ENCODE results near the gene NCKAP5. TPM values are rescaled to one million over a fixed set of nuclear protein-coding genes. Genes with fewer than 3 reads are reported as not detected.

Gene NCKAP5
- total RNA-seq, 1 experiment from 2014 or later: not detected

DNA sequence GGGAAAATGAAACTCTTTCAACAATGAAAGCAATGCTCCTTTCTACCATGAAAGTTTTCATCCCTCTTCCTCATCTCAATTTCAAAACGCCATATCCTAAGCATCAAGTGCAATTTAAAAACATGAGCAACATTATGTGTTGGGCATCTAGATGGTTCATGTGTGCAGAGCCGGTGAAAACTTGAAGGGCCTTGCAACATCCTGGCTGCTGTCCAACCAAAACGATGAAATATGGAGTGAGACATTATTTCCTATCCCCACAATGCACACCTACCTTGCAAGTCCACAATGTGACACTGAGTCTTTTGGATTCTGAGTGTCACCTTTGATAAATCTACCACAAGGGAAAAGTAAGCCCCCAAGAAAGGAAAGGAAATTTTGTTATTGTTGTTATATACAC is 110.0 kb downstream of the NCKAP5 start:
- CTCF ChIA-PET: interaction anchor here (0.6 kb wide), 1 partner anchor 674 kb away, joined by 3 read pairs; no protein-coding TSS in a partner anchor
- TF ChIP-seq, protein P1, sequence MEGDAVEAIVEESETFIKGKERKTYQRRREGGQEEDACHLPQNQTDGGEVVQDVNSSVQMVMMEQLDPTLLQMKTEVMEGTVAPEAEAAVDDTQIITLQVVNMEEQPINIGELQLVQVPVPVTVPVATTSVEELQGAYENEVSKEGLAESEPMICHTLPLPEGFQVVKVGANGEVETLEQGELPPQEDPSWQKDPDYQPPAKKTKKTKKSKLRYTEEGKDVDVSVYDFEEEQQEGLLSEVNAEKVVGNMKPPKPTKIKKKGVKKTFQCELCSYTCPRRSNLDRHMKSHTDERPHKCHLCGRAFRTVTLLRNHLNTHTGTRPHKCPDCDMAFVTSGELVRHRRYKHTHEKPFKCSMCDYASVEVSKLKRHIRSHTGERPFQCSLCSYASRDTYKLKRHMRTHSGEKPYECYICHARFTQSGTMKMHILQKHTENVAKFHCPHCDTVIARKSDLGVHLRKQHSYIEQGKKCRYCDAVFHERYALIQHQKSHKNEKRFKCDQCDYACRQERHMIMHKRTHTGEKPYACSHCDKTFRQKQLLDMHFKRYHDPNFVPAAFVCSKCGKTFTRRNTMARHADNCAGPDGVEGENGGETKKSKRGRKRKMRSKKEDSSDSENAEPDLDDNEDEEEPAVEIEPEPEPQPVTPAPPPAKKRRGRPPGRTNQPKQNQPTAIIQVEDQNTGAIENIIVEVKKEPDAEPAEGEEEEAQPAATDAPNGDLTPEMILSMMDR (IDR thresholded peaks at IDR 0.05; ENCODE audit: unreplicated experiment): no peak
- Mint-ChIP-seq H3K4me3 (ENCODE audit: unreplicated experiment) (no peak overlapping the region), H3K36me3 (ENCODE audit: insufficient read depth, unreplicated experiment) (no peaks in the 10 kb centered on the region), H3K27ac (ENCODE audit: low read depth, unreplicated experiment) (no peak overlapping the region), H3K27me3 (ENCODE audit: insufficient read depth, unreplicated experiment) (no peaks in the 10 kb centered on the region), H3K9me3 (ENCODE audit: unreplicated experiment) (no peaks in the 10 kb centered on the region), H3K4me1 (ENCODE audit: insufficient read depth, unreplicated experiment) (peaks cover 19% of the 10 kb centered on the region)
- intact Hi-C loops (cut with micrococcal nuclease): no loop called here
- POLR2A ChIA-PET: no interaction called here
- DNase-seq (ENCODE audit: unreplicated experiment): peak; percentile 30
- BruUV-seq (replicated peaks): no TSS peak

DNA sequence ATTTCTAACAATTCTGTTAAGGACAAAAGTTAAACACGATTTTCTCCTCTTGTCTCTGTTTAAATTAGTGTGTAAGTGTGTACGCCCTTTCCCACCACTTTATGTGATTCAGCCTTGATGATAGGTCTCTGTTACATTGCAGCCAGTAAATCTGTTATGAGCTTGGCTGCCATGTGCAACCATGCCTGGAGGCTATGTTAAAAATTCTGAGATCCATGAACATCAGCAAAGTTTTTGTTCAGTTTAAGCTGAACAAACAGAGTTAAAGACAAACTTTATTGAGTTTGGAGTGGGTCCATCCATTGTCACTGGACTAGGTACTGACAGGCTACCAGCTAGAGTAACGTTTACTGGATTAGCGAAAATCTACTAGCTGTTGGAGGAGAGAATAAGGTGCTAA is 110.4 kb downstream of the NCKAP5 start:
- no peak for DNase-seq (ENCODE audit: unreplicated experiment)
- CTCF ChIA-PET: interaction anchor here (0.6 kb wide), 1 partner anchor 674 kb away, joined by 3 read pairs; no protein-coding TSS in a partner anchor
- Mint-ChIP-seq H3K4me1 (ENCODE audit: insufficient read depth, unreplicated experiment) (peaks cover 23% of the 10 kb centered on the region), H3K36me3 (ENCODE audit: insufficient read depth, unreplicated experiment) (no peaks in the 10 kb centered on the region), H3K27ac (ENCODE audit: low read depth, unreplicated experiment) (no peak overlapping the region), H3K27me3 (ENCODE audit: insufficient read depth, unreplicated experiment) (no peaks in the 10 kb centered on the region), H3K4me3 (ENCODE audit: unreplicated experiment) (no peak overlapping the region), H3K9me3 (ENCODE audit: unreplicated experiment) (no peaks in the 10 kb centered on the region)
- intact Hi-C loops (cut with micrococcal nuclease): no loop called here
- no TSS peak for BruUV-seq (replicated peaks)
- POLR2A ChIA-PET: no interaction called here
- TF ChIP-seq, protein P1 (IDR thresholded peaks at IDR 0.05; ENCODE audit: unreplicated experiment): no peak

DNA sequence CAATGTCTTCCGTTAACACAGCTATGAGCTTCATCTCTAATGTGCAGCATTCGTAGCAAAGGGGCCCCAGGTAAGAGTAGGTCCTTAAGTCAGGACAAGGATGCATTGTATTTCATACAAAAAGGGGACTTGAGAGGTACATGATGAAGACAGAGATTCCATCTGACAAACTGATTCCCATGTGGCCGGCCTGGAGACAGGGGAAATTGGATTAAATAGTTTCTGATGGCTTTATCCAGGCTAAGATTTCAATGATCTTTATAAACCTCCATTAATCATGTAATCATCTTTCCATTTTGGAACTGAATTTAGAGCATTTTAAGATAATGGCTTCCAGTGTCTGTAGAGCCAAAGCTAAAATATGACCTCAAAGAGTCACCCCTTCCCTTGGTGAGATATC is 111.3 kb downstream of the NCKAP5 start:
- ChIA-PET CTCF (no interaction called here), POLR2A (no interaction called here)
- intact Hi-C loops (cut with micrococcal nuclease): no loop called here
- DNase-seq (ENCODE audit: unreplicated experiment): no peak
- no peaks in the 10 kb centered on the region for H3K27me3 Mint-ChIP-seq (ENCODE audit: insufficient read depth, unreplicated experiment)
- peaks cover 32% of the 10 kb centered on the region for H3K4me1 Mint-ChIP-seq (ENCODE audit: insufficient read depth, unreplicated experiment)
- BruUV-seq (replicated peaks): no TSS peak
- no peaks in the 10 kb centered on the region for H3K9me3 Mint-ChIP-seq (ENCODE audit: unreplicated experiment)
- TF ChIP-seq, protein P1 (IDR thresholded peaks at IDR 0.05; ENCODE audit: unreplicated experiment): no peak
- H3K27ac Mint-ChIP-seq (ENCODE audit: low read depth, unreplicated experiment): no peak overlapping the region
- no peak overlapping the region for H3K4me3 Mint-ChIP-seq (ENCODE audit: unreplicated experiment)
- no peaks in the 10 kb centered on the region for H3K36me3 Mint-ChIP-seq (ENCODE audit: insufficient read depth, unreplicated experiment)

DNA sequence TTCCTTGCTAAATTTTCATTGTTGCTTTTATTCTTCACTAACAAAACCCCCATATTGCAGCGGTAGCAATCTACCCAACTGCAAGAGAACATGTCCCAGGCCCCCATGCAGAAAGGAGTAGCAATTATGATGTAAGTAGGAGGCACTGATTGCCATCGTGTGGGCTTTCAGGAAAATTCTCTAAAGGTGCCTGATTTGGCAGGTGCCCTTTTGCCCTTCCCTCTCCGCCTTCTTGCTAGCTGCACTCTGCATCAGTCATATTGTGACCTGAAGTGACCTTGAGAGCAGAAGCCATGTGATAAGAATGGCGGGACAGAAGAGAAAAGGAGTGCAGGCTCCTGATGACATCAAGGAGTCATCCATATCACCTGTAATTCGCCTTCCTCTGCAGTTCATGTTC is 112.1 kb downstream of the NCKAP5 start:
- intact Hi-C loops (cut with micrococcal nuclease): no loop called here
- Mint-ChIP-seq H3K36me3 (ENCODE audit: insufficient read depth, unreplicated experiment) (no peaks in the 10 kb centered on the region), H3K27ac (ENCODE audit: low read depth, unreplicated experiment) (no peak overlapping the region), H3K9me3 (ENCODE audit: unreplicated experiment) (no peaks in the 10 kb centered on the region), H3K27me3 (ENCODE audit: insufficient read depth, unreplicated experiment) (no peaks in the 10 kb centered on the region), H3K4me3 (ENCODE audit: unreplicated experiment) (no peak overlapping the region), H3K4me1 (ENCODE audit: insufficient read depth, unreplicated experiment) (peaks cover 38% of the 10 kb centered on the region)
- CTCF ChIA-PET: no interaction called here
- no peak for DNase-seq (ENCODE audit: unreplicated experiment)
- TF ChIP-seq, protein P1 (IDR thresholded peaks at IDR 0.05; ENCODE audit: unreplicated experiment): no peak
- POLR2A ChIA-PET: no interaction called here
- no TSS peak for BruUV-seq (replicated peaks)

Data from MCF 10A (cell line).